Endothelial cell of umbilical vein (primary cell): ENCODE measurements around the gene ZNF428. TPM values are rescaled to one million over a fixed set of nuclear protein-coding genes. Genes with fewer than 3 reads are reported as not detected.

ENCODE experiments used
- BruUV-seq: library from RNA; stranded (reverse); fragments of 400-500 nt; replicated peaks from 2 replicates; lab custom pipeline; 2021; lab: Mats Ljungman, UMichigan
- CTCF ChIA-PET: fragments of 300-600, 350-600 bp; sonication (Branson Sonifier 250); formaldehyde crosslinking; loops from one replicate; lab custom pipeline; 2021; ENCODE audit warnings: antibody characterized with exemption, inconsistent platforms; lab: Charles Lee
- POLR2A ChIA-PET: fragments of 300-600, 350-600 bp; sonication (Branson Sonifier 250); formaldehyde crosslinking; loops from one replicate; lab custom pipeline; 2021; ENCODE audit warnings: antibody characterized with exemption, inconsistent platforms; lab: Charles Lee
- DNase-seq: peaks from one replicate; pipeline ENCODE4 v3.0.0-alpha.2; 2011; ENCODE audit warnings: low read depth, low spot score
- FAIRE-seq: peaks from 2 replicates; lab custom pipeline; 2011; peaks lifted over from hg19 to GRCh38; lab: Jason Lieb, UNC
- H2AFZ ChIP-seq: 2 replicates; pipeline ENCODE4 v1.6.0; 2012; ENCODE audit warnings: low read depth, low read length, control low read depth, inconsistent platforms
- H3K27ac ChIP-seq: 2 replicates; pipeline ENCODE4 v1.5.1; 2011; ENCODE audit warnings: low read depth, mild to moderate bottlenecking, control low read depth, low read length, moderate library complexity; ENCODE audit not compliant: insufficient read depth
- H3K27me3 ChIP-seq, 2 experiments: 2 replicates each; pipeline versions ENCODE4 v1.6.0 to v1.6.1; 2011; ENCODE audit warnings: low read length in 2 of 2, mixed read lengths in 1 of 2; ENCODE audit not compliant: control insufficient read depth in 2 of 2, insufficient read depth in 2 of 2
- H3K36me3 ChIP-seq, 2 experiments: 2 replicates in 1 of 2; 3 replicates in 1 of 2; pipeline ENCODE4 v1.5.1; 2011; ENCODE audit warnings: low read length in 2 of 2, mild to moderate bottlenecking in 1 of 2, moderate library complexity in 1 of 2; ENCODE audit not compliant: control insufficient read depth in 2 of 2, insufficient read depth in 2 of 2; ENCODE audit errors: extremely low read depth in 1 of 2
- H3K4me1 ChIP-seq: 3 replicates; pipeline ENCODE4 v1.5.1; 2011; ENCODE audit warnings: mild to moderate bottlenecking, low read length; ENCODE audit not compliant: control insufficient read depth, insufficient read depth; ENCODE audit errors: extremely low read depth
- H3K4me2 ChIP-seq: 2 replicates; pipeline ENCODE4 v1.6.1; 2011; ENCODE audit warnings: low read length, control low read depth, mixed read lengths; ENCODE audit not compliant: insufficient read depth
- H3K4me3 ChIP-seq, 3 experiments: fragments of 200-600 bp in 1 of 3; sonication (generic), shearing (Covaris generic) in 1 of 3; replicated peaks in 1 of 3; 2 replicates each; pipeline ENCODE4 v1.5.1; 2011 to 2016; ENCODE audit warnings: control low read depth in 3 of 3, low read length in 3 of 3, mild to moderate bottlenecking in 2 of 3, inconsistent platforms in 1 of 3, low read depth in 1 of 3, moderate library complexity in 1 of 3; ENCODE audit not compliant: insufficient read depth in 1 of 3
- H3K79me2 ChIP-seq: 2 replicates; pipeline ENCODE4 v1.6.0; 2012; ENCODE audit warnings: low read length, inconsistent platforms; ENCODE audit not compliant: control insufficient read depth, insufficient read depth
- H3K9ac ChIP-seq: replicated peaks from 2 replicates; pipeline ENCODE3; 2011; ENCODE audit warnings: low read length, control low read depth; ENCODE audit not compliant: insufficient read depth; ENCODE audit errors: extremely low read depth
- H3K9me1 ChIP-seq: replicated peaks from 3 replicates; pipeline ENCODE4 v1.6.0; 2011; ENCODE audit warnings: mild to moderate bottlenecking, low read length; ENCODE audit not compliant: control insufficient read depth, insufficient read depth; ENCODE audit errors: extremely low read depth
- H3K9me3 ChIP-seq: replicated peaks from 2 replicates; pipeline ENCODE4 v1.5.1; 2012; ENCODE audit warnings: low read length, inconsistent platforms; ENCODE audit not compliant: control insufficient read depth, insufficient read depth
- H4K20me1 ChIP-seq: replicated peaks from 2 replicates; pipeline ENCODE3; 2011; ENCODE audit warnings: mild to moderate bottlenecking, low read length; ENCODE audit not compliant: control insufficient read depth, insufficient read depth; ENCODE audit errors: extremely low read depth
- EZH2 ChIP-seq: IDR thresholded peaks from 2 replicates; pipeline ENCODE4 v1.6.1; 2012; ENCODE audit warnings: borderline replicate concordance, low read depth, mild to moderate bottlenecking, moderate library complexity, low read length, inconsistent platforms; ENCODE audit not compliant: severe bottlenecking
- FOS ChIP-seq: IDR thresholded peaks from 2 replicates; pipeline ENCODE4 v1.6.1; 2011; ENCODE audit warnings: mild to moderate bottlenecking, low read length, moderate library complexity, borderline replicate concordance; ENCODE audit not compliant: insufficient read depth
- JUN ChIP-seq: IDR thresholded peaks from 2 replicates; pipeline ENCODE4 v1.6.1; 2011; ENCODE audit warnings: borderline replicate concordance, low read depth; ENCODE audit not compliant: insufficient read length, insufficient read depth
- MYC ChIP-seq: IDR thresholded peaks from one replicate; pipeline ENCODE4 v1.6.1; 2011; ENCODE audit warnings: mild to moderate bottlenecking, low read depth, low read length
- POLR2A ChIP-seq: IDR thresholded peaks from 2 replicates; pipeline ENCODE4 v1.6.1; 2012; ENCODE audit warnings: low read depth, mild to moderate bottlenecking, control low read depth, low read length
- POLR2AphosphoS5 ChIP-seq: IDR thresholded peaks from 2 replicates; pipeline ENCODE4 v1.6.1; 2012; ENCODE audit warnings: low read depth, mild to moderate bottlenecking, control low read depth, low read length, moderate library complexity; ENCODE audit not compliant: insufficient read depth
- dilution Hi-C: fragments of 300-500 bp; cut with MboI; formaldehyde crosslinking; loops from one replicate; pipeline ENCODE4 v1.15.0; 2019; ENCODE audit warnings: low sequenced_read_pairs; ENCODE audit not compliant: extremely low pct_ligation_motif_present
- intact Hi-C: fragments of 100-400 bp; cut with micrococcal nuclease; formaldehyde crosslinking; loops from one replicate; pipeline ENCODE4 v1.10.0; 2022
- polyA plus RNA-seq, 4 experiments: library from polyadenylated mRNA; depleted of rRNA in 3 of 4; stranded (reverse) in 3 of 4; unstranded in 1 of 4; fragments of >200 nt; gene quantifications; 2 replicates each; pipeline versions ENCODE4 v1.2.1 to v1.2.3, GENCODE V29; 2011 to 2012; ENCODE audit warnings: missing spikeins in 1 of 4
- total RNA-seq: library from RNA; stranded (reverse); gene quantifications from 2 replicates; pipeline ENCODE4 v1.2.3, GENCODE V29; 2021
- TF ChIP-seq, protein P1 (sequence below), 2 donors: IDR thresholded peaks; 1 replicate in 1 of 2; 2 replicates in 1 of 2; pipeline ENCODE4 v1.5.1; 2011; ENCODE audit warnings: low read length in 2 of 2, mild to moderate bottlenecking in 2 of 2, moderate library complexity in 2 of 2, control low read depth in 1 of 2, inconsistent platforms in 1 of 2, low read depth in 1 of 2; ENCODE audit not compliant: insufficient read depth in 1 of 2; ENCODE audit errors: extremely low read depth in 1 of 2

ZNF428 gene
- total and polyA plus RNA-seq, 2 donors (not counting 3 experiments of a cell fraction or from before 2014, with no cell fraction given): 29.2 to 56.2 TPM

- DNase-seq: no peak
Measured at GRCh38 chr19:43639519-43640423, 20.3 kb upstream of the ZNF428 start, which contains the start of gene CADM4. TSS of gene CADM4 (minus strand) at chr19:43639850. CDS start at chr19:43639790, 60 bp downstream.

DNA sequence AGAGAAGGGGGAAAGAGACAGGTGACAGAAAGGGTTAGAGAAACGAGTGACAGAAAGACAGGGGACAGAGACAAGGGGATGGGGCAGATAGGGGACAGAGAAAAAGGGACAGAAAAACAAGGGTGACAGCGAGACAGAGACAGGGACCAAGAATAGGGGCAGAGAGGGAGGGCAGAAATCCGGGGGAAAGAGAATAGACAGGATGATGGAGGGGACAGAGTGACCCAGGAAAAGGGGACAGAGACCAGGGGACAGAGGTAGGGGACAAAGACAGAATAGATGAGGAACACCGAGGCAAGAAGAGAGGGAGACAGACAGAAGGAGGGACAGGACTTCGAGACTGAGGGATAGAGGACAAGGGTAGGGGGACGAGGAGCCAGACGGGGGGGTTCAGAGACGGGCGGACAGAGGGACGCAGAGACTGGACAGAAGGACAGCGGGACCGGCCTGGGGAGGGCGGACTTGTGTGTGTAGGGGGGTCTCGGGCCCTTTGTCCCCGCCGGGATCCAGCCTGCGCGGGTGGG lies 19.6 kb upstream of the ZNF428 start:
- FAIRE-seq (no peak), DNase-seq (no peak)
- Histone ChIP-seq H3K36me3 (no peaks in the 10 kb centered on the region), H3K4me2 (no peak overlapping the region), H4K20me1 (no peaks in the 10 kb centered on the region), H3K27ac (no peak overlapping the region), H3K79me2 (no peaks in the 10 kb centered on the region), H3K4me1 (peaks cover 7% of the 10 kb centered on the region), H2AFZ (peak overlapping the region; percentile 64), H3K9me3 (no peaks in the 10 kb centered on the region), H3K27me3 (peaks cover 15 to 25% of the 10 kb centered on the region in 2 experiments), H3K9ac (no peak overlapping the region), H3K9me1 (no peaks in the 10 kb centered on the region), H3K4me3 (peak overlapping the region in 2 of 3 experiments; percentile 10 to 35)
- TF ChIP-seq, protein P1, sequence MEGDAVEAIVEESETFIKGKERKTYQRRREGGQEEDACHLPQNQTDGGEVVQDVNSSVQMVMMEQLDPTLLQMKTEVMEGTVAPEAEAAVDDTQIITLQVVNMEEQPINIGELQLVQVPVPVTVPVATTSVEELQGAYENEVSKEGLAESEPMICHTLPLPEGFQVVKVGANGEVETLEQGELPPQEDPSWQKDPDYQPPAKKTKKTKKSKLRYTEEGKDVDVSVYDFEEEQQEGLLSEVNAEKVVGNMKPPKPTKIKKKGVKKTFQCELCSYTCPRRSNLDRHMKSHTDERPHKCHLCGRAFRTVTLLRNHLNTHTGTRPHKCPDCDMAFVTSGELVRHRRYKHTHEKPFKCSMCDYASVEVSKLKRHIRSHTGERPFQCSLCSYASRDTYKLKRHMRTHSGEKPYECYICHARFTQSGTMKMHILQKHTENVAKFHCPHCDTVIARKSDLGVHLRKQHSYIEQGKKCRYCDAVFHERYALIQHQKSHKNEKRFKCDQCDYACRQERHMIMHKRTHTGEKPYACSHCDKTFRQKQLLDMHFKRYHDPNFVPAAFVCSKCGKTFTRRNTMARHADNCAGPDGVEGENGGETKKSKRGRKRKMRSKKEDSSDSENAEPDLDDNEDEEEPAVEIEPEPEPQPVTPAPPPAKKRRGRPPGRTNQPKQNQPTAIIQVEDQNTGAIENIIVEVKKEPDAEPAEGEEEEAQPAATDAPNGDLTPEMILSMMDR (IDR thresholded peaks at IDR 0.05; ENCODE audit: extremely low read depth in 1 of 2, insufficient read depth in 1 of 2, low read depth in 1 of 2, low read length in 2 of 2): no peak
- TF ChIP-seq EZH2 (peak; percentile 85), JUN (no peak)
- intact Hi-C loops: no loop called here
- no TSS peak for BruUV-seq
- CTCF ChIA-PET: no interaction called here
- dilution Hi-C loops: no loop called here
- POLR2A ChIA-PET: no interaction called here

More at GRCh38 chr19:43639519-43640423, 20.3 kb upstream of the ZNF428 start, which contains the start of gene CADM4:
- Histone ChIP-seq H4K20me1 (no peaks in the 10 kb centered on the region), H3K4me1 (peaks cover 7% of the 10 kb centered on the region), H3K9me3 (no peaks in the 10 kb centered on the region), H3K9me1 (no peaks in the 10 kb centered on the region), H3K27ac (no peak within 1 kb of the TSS), H3K36me3 (no peaks in the 10 kb centered on the region), H2AFZ (peak within 1 kb of the TSS; percentile 97), H3K27me3 (peaks cover 15 to 25% of the 10 kb centered on the region in 2 experiments), H3K9ac (no peak within 1 kb of the TSS), H3K4me2 (peak within 1 kb of the TSS; percentile 53), H3K4me3 (peak within 1 kb of the TSS in 2 of 3 experiments; percentile 19 to 49), H3K79me2 (no peaks in the 10 kb centered on the region)
- FAIRE-seq: no peak
- TF ChIP-seq POLR2AphosphoS5 (no peak), FOS (no peak), MYC (no peak), EZH2 (peak; percentile 56), POLR2A (no peak)
- BruUV-seq: no TSS peak
- CTCF ChIA-PET: no interaction called here
- dilution Hi-C loops: no loop called here
- intact Hi-C loops: no loop called here
- POLR2A ChIA-PET: no interaction called here
